ENCODE measurements around the gene WDR72. TPM values are rescaled to one million over a fixed set of nuclear protein-coding genes. Genes with fewer than 3 reads are reported as not detected.

The WDR72 gene
- under 0.01 and 0.13 TPM in 2 replicates for total RNA-seq

- Histone ChIP-seq H3K36me3 (ENCODE audit: control insufficient read depth, insufficient read depth, low read length) (no peaks in the 10 kb centered on the region), H3K4me3 (ENCODE audit: low read depth, low read length) (no peak within 1 kb of the TSS), H3K27me3 (ENCODE audit: control insufficient read depth, insufficient read depth, low read length) (no peaks in the 10 kb centered on the region)
- TF ChIP-seq CTCF (IDR thresholded peaks at IDR 0.05; ENCODE audit: insufficient read depth, low read length, severe bottlenecking), result no peak
- FAIRE-seq, result no peak
- no peak for DNase-seq (ENCODE audit: low read depth)
Measured at GRCh38 chr15:53759411-53759931, at the start of gene WDR72. WDR72 (minus strand) TSS chr15:53759663; CDS start chr15:53733149, 26,514 bp downstream.

GRCh38 chr15:53808058-53808706 lies 48.7 kb upstream of the WDR72 start:
- TF ChIP-seq CTCF (IDR thresholded peaks at IDR 0.05; ENCODE audit: insufficient read depth, low read length, severe bottlenecking), result peak; percentile 44
- peak; percentile 19 for DNase-seq (ENCODE audit: low read depth)
- Histone ChIP-seq H3K4me3 (ENCODE audit: low read depth, low read length) (no peak overlapping the region), H3K27me3 (ENCODE audit: control insufficient read depth, insufficient read depth, low read length) (no peaks in the 10 kb centered on the region), H3K36me3 (ENCODE audit: control insufficient read depth, insufficient read depth, low read length) (no peaks in the 10 kb centered on the region)
- FAIRE-seq, result no peak

- TF ChIP-seq CTCF (IDR thresholded peaks at IDR 0.05; ENCODE audit: insufficient read depth, low read length, severe bottlenecking), result no peak
- FAIRE-seq (no peak), DNase-seq (ENCODE audit: low read depth) (no peak)
- Histone ChIP-seq H3K4me3 (ENCODE audit: low read depth, low read length) (no peak overlapping the region), H3K27me3 (ENCODE audit: control insufficient read depth, insufficient read depth, low read length) (no peaks in the 10 kb centered on the region), H3K36me3 (ENCODE audit: control insufficient read depth, insufficient read depth, low read length) (no peaks in the 10 kb centered on the region)
Measured at GRCh38 chr15:53807501-53807900, 48.0 kb upstream of the WDR72 start.

GRCh38 chr15:53802672-53803071 lies 43.2 kb upstream of the WDR72 start:
- no peaks in the 10 kb centered on the region for H3K27me3 ChIP-seq (ENCODE audit: control insufficient read depth, insufficient read depth, low read length)
- DNase-seq (ENCODE audit: low read depth) (no peak), FAIRE-seq (no peak)
- no peak overlapping the region for H3K4me3 ChIP-seq (ENCODE audit: low read depth, low read length)
- no peak for TF ChIP-seq CTCF (IDR thresholded peaks at IDR 0.05; ENCODE audit: insufficient read depth, low read length, severe bottlenecking)
- no peaks in the 10 kb centered on the region for H3K36me3 ChIP-seq (ENCODE audit: control insufficient read depth, insufficient read depth, low read length)

- no peak for TF ChIP-seq CTCF (IDR thresholded peaks at IDR 0.05; ENCODE audit: insufficient read depth, low read length, severe bottlenecking)
- Histone ChIP-seq H3K4me3 (ENCODE audit: low read depth, low read length) (no peak overlapping the region), H3K36me3 (ENCODE audit: control insufficient read depth, insufficient read depth, low read length) (no peaks in the 10 kb centered on the region), H3K27me3 (ENCODE audit: control insufficient read depth, insufficient read depth, low read length) (no peaks in the 10 kb centered on the region)
- DNase-seq (ENCODE audit: low read depth), result no peak
- no peak for FAIRE-seq
Measured at GRCh38 chr15:53791581-53791980, 32.1 kb upstream of the WDR72 start.
